K562 (cell line): ENCODE data around the gene TMEM79. TPM values are rescaled to one million over a fixed set of nuclear protein-coding genes. Genes with fewer than 3 reads are reported as not detected.

ENCODE experiments used
- ATAC-seq: fragments of 200-7000 bp; cut with Tn5 transposase; 3 replicates; pipeline ENCODE4 v1.9.1; 2020; ENCODE audit warnings: moderate library complexity
- BruUV-seq: library from RNA; stranded (reverse); fragments of 400-500 nt; replicated peaks from 2 replicates; lab custom pipeline; 2021; lab: Mats Ljungman, UMichigan
- CTCF ChIA-PET: fragments of 300-600 bp; formaldehyde crosslinking; extraction: SDS; loops from one replicate; lab custom pipeline; 2021; ENCODE audit warnings: low intra/inter-chr PET ratio; lab: Yijun Ruan, JAX
- POLR2A ChIA-PET: fragments of 300-600, 350-650 bp; sonication (Branson Sonifier 250); formaldehyde crosslinking; extraction: SDS; loops from one replicate; lab custom pipeline; 2021; ENCODE audit warnings: antibody characterized with exemption, inconsistent platforms; lab: Yijun Ruan, JAX
- DNase-seq, 4 experiments: peaks; one replicate each; pipeline versions ENCODE4 v3.0.0 to v3.0.0-alpha.2; 2011 to 2018; ENCODE audit warnings: low spot score in 3 of 4, mixed read lengths in 3 of 4; ENCODE audit errors: extremely low read depth in 1 of 4
- FAIRE-seq: peaks from 2 replicates; lab custom pipeline; 2011; peaks lifted over from hg19 to GRCh38; lab: Jason Lieb, UNC
- H2AFZ ChIP-seq: 2 replicates; pipeline ENCODE4 v1.6.0; 2011; ENCODE audit warnings: low read depth, low read length, control low read depth, inconsistent platforms
- H3K27ac ChIP-seq: fragments of 200-600 bp; 3 replicates; pipeline ENCODE4 v1.8.0; 2011; ENCODE audit warnings: low read depth, mild to moderate bottlenecking, control low read depth, inconsistent platforms, low read length, moderate library complexity, mixed read lengths; ENCODE audit errors: extremely low read depth
- H3K27me3 ChIP-seq, 2 experiments: fragments of 300-600 bp in 1 of 2; 2 replicates in 1 of 2; 3 replicates in 1 of 2; pipeline versions ENCODE4 v1.6.0 to v1.8.0; 2011; ENCODE audit warnings: inconsistent platforms in 2 of 2, low read length in 2 of 2, mild to moderate bottlenecking in 1 of 2, mixed read lengths in 1 of 2, moderate library complexity in 1 of 2; ENCODE audit not compliant: control insufficient read depth in 2 of 2, insufficient read depth in 2 of 2
- H3K36me3 ChIP-seq: fragments of 300-600 bp; 3 replicates; pipeline ENCODE4 v1.8.0; 2011; ENCODE audit warnings: mild to moderate bottlenecking, low read length, inconsistent platforms; ENCODE audit not compliant: control insufficient read depth, insufficient read depth
- H3K4me1 ChIP-seq, 2 experiments: fragments of 200-600 bp in 1 of 2; replicated peaks in 1 of 2; 2 replicates in 1 of 2; 3 replicates in 1 of 2; pipeline versions ENCODE4 v1.5.1 to v1.8.0; 2011; ENCODE audit warnings: inconsistent platforms in 2 of 2, low read length in 2 of 2, mild to moderate bottlenecking in 1 of 2, mixed read lengths in 1 of 2, moderate library complexity in 1 of 2; ENCODE audit not compliant: control insufficient read depth in 2 of 2, insufficient read depth in 2 of 2
- H3K4me2 ChIP-seq: 2 replicates; pipeline ENCODE4 v1.6.1; 2011; ENCODE audit warnings: low read length, control low read depth, inconsistent platforms, mixed read lengths; ENCODE audit not compliant: insufficient read depth
- H3K4me3 ChIP-seq: fragments of 200-600 bp; sonication (generic), shearing (Covaris generic); 2 replicates; pipeline ENCODE4 v1.5.1; 2016; ENCODE audit warnings: control low read depth, inconsistent platforms
- H3K79me2 ChIP-seq: fragments of 200-600 bp; 3 replicates; pipeline ENCODE4 v1.8.0; 2011; ENCODE audit warnings: low read length, inconsistent platforms; ENCODE audit not compliant: control insufficient read depth, insufficient read depth
- H3K9ac ChIP-seq, 2 experiments: 2 replicates each; pipeline versions ENCODE4 v1.6.0 to v1.6.1; 2011; ENCODE audit warnings: low read depth in 2 of 2, low read length in 2 of 2, control low read depth in 1 of 2, inconsistent platforms in 1 of 2, mild to moderate bottlenecking in 1 of 2, mixed read lengths in 1 of 2; ENCODE audit not compliant: insufficient read depth in 1 of 2
- H3K9me1 ChIP-seq: one replicate; pipeline ENCODE4 v1.6.0; 2011; ENCODE audit warnings: inconsistent platforms, mild to moderate bottlenecking, low read length, moderate library complexity; ENCODE audit not compliant: control insufficient read depth, insufficient read depth
- H3K9me3 ChIP-seq: replicated peaks from 2 replicates; pipeline ENCODE4 v1.5.1; 2011; ENCODE audit warnings: low read depth, low read length, inconsistent platforms; ENCODE audit not compliant: control insufficient read depth, insufficient read depth
- H4K20me1 ChIP-seq: replicated peaks from 2 replicates; pipeline ENCODE4 v1.6.1; 2011; ENCODE audit warnings: low read length, inconsistent platforms, mixed read lengths; ENCODE audit not compliant: control insufficient read depth, insufficient read depth
- CBX3 ChIP-seq, 2 experiments: IDR thresholded peaks; 1 replicate in 1 of 2; 2 replicates in 1 of 2; pipeline ENCODE4 v1.6.1; 2012; ENCODE audit warnings: inconsistent platforms in 2 of 2, low read length in 2 of 2, borderline replicate concordance in 1 of 2, control low read depth in 1 of 2
- CHCHD3 ChIP-seq: fragments of 250-450 bp; sonication (Bioruptor Pico); IDR thresholded peaks from 2 replicates; pipeline ENCODE4 v2.1.2; 2022; ENCODE audit warnings: mild to moderate bottlenecking
- CTCFL ChIP-seq: IDR thresholded peaks from 2 replicates; pipeline ENCODE4 v1.6.1; 2011; ENCODE audit warnings: borderline replicate concordance, low read depth, mild to moderate bottlenecking, moderate library complexity, low read length; ENCODE audit not compliant: insufficient read depth, poor library complexity, severe bottlenecking
- E2F8 ChIP-seq: fragments of 450-650 bp; IDR thresholded peaks from 2 replicates; pipeline ENCODE4 v1.7.1; 2018; ENCODE audit warnings: mild to moderate bottlenecking, low read depth; ENCODE audit not compliant: partially characterized antibody
- HDAC8 ChIP-seq: fragments of 450-650 bp; IDR thresholded peaks from 2 replicates; pipeline ENCODE4 v1.6.1; 2016; ENCODE audit warnings: mild to moderate bottlenecking, missing genetic modification characterization, moderate library complexity, missing compliant biosample characterization
- NR2C1 ChIP-seq, 2 experiments: fragments of 450-650 bp; IDR thresholded peaks; 2 replicates each; pipeline ENCODE4 v1.6.1; 2017; ENCODE audit warnings: mild to moderate bottlenecking in 2 of 2, antibody characterized with exemption in 1 of 2, inconsistent platforms in 1 of 2, missing compliant biosample characterization in 1 of 2, missing genetic modification characterization in 1 of 2
- RUNX1 ChIP-seq: sonication (generic); IDR thresholded peaks from 2 replicates; pipeline ENCODE4 v1.6.1; 2016; ENCODE audit warnings: antibody characterized with exemption, low read depth
- SMAD4 ChIP-seq: fragments of 250-450 bp; sonication (Bioruptor Pico); conservative IDR thresholded peaks from 2 replicates; pipeline ENCODE4 v1.8.0; 2021; ENCODE audit warnings: inconsistent platforms, mild to moderate bottlenecking, moderate library complexity
- TFAP4 ChIP-seq: sonication (generic); formaldehyde crosslinking; IDR thresholded peaks from 2 replicates; pipeline ENCODE4 v1.8.0; 2022; ENCODE audit warnings: missing genetic modification reagents, mild to moderate bottlenecking, moderate library complexity, borderline replicate concordance
- U2AF2 ChIP-seq: fragments of 200-400 bp; formaldehyde crosslinking; optimal IDR thresholded peaks from 2 replicates; pipeline ENCODE3; 2017; ENCODE audit warnings: low read depth, mild to moderate bottlenecking, low read length
- ZNF277 ChIP-seq: fragments of 250-450 bp; sonication (Bioruptor Pico); IDR thresholded peaks from 2 replicates; pipeline ENCODE4 v1.8.0; 2022; ENCODE audit warnings: inconsistent platforms, mild to moderate bottlenecking, moderate library complexity, borderline replicate concordance
- in situ Hi-C: fragments of 300-500 bp; cut with MboI; formaldehyde crosslinking; loops from 4 replicates; pipeline ENCODE4 v1.15.0; 2018; ENCODE audit warnings: inconsistent platforms, mixed read lengths
- intact Hi-C: fragments of 100-400 bp; cut with micrococcal nuclease; formaldehyde crosslinking; loops from 2 replicates; pipeline ENCODE4 v1.14.2; 2022
- polyA plus RNA-seq, 8 experiments: library from polyadenylated mRNA; depleted of rRNA in 4 of 8; stranded (reverse) in 5 of 8; unstranded in 3 of 8; fragments of >200 nt; fragmentation: Nextera tagmentation in 2 of 8; fragmentation: Illumina TruSeq in 1 of 8; extraction: Ambion mirVana in 2 of 8; extraction: Trizol in 1 of 8; gene quantifications; 2 replicates each; pipeline versions ENCODE4 v1.2.1 to v1.2.3, GENCODE V29; 2011 to 2014; ENCODE audit warnings: inconsistent platforms in 1 of 8, missing spikeins in 1 of 8
- total RNA-seq, 7 experiments: library from RNA; depleted of rRNA in 6 of 7; stranded (reverse); fragments of >200 nt in 6 of 7; fragmentation: Illumina TruSeq in 2 of 7; extraction: Trizol in 2 of 7; gene quantifications; 2 replicates each; pipeline versions ENCODE4 v1.2.1 to v1.2.3, GENCODE V29; 2011 to 2021; ENCODE audit warnings: low replicate concordance in 1 of 7

TMEM79 gene
- total and polyA plus RNA-seq, 9 of the 15 experiments (the other 6 are each of a cell fraction or from before 2014, with no cell fraction given), result 0.69 to 6.8 (median 4.0) TPM

GRCh38 chr1:156286061-156286460 lies 1.9 kb downstream of the TMEM79 start (continued):
- no peak for TF ChIP-seq TFAP4 (CRISPR knock-in tag)
- TF ChIP-seq HDAC8 (tag), result no peak

- no peak overlapping the region for H3K4me2 ChIP-seq
- H4K20me1 ChIP-seq, result no peaks in the 10 kb centered on the region
- BruUV-seq, result no TSS peak
- H3K9me1 ChIP-seq, result no peaks in the 10 kb centered on the region
- peaks cover 34% of the 10 kb centered on the region; the same call in 2 of the 3 replicates for H3K36me3 ChIP-seq
- TF ChIP-seq CHCHD3 (no peak), RUNX1 (no peak), SMAD4 (CRISPR knock-in tag) (no peak), CBX3 (IDR thresholded peaks at IDR 0.05; ENCODE audit: borderline replicate concordance in 1 of 2, low read length in 2 of 2) (no peak), U2AF2 (no peak), ZNF277 (CRISPR knock-in tag) (no peak), NR2C1 (IDR thresholded peaks at IDR 0.05) (no peak), NR2C1 (tag; IDR thresholded peaks at IDR 0.05) (no peak), E2F8 (no peak), CTCFL (no peak)
- TF ChIP-seq, all 486 proteins: peak for 0
- in situ Hi-C loops, result no loop called here
- Histone ChIP-seq H3K27ac (no peak overlapping the region), H3K79me2 (no peaks in the 10 kb centered on the region), H3K4me1 (peaks cover 2 to 16% of the 10 kb centered on the region in 2 experiments; a peak in 3 of 5 replicates), H3K27me3 (no peaks in the 10 kb centered on the region), H3K4me3 (no peak overlapping the region), H3K9me3 (no peaks in the 10 kb centered on the region), H2AFZ (no peak overlapping the region), H3K9ac (no peak overlapping the region)
- ATAC-seq (no peak), DNase-seq (no peak), FAIRE-seq (no peak)
- CTCF ChIA-PET, result no interaction called here
- intact Hi-C loops, result no loop called here
- POLR2A ChIA-PET, result no interaction called here
These were observed 5.7 kb downstream of the TMEM79 start for GRCh38 chr1:156289857-156290256.
